Fibroblast of pulmonary artery (primary cell): ENCODE results near the gene VCL.

ENCODE experiments used
- DNase-seq: peaks from one replicate; pipeline ENCODE4 v3.0.0-alpha.2; 2010; ENCODE audit warnings: low read depth
- H3K4me3 ChIP-seq: replicated peaks from 2 replicates; pipeline ENCODE4 v1.5.1; 2011; ENCODE audit warnings: low read depth, mild to moderate bottlenecking, control low read depth, low read length, moderate library complexity
- CTCF ChIP-seq: IDR thresholded peaks from 2 replicates; pipeline ENCODE4 v1.5.1; 2011; ENCODE audit warnings: mild to moderate bottlenecking, control low read depth, low read length, inconsistent platforms; ENCODE audit errors: missing control alignments

The VCL gene

GRCh38 chr10:73989594-73990150 is 8.2 kb upstream of the VCL start:
- no peak for DNase-seq
- no peak overlapping the region for H3K4me3 ChIP-seq
- TF ChIP-seq CTCF, result no peak

GRCh38 chr10:73991203-73991883 is 6.6 kb upstream of the VCL start:
- TF ChIP-seq CTCF, result no peak
- no peak for DNase-seq
- no peak overlapping the region for H3K4me3 ChIP-seq

GRCh38 chr10:73991884-73992245 is 6.1 kb upstream of the VCL start:
- DNase-seq, result no peak
- no peak overlapping the region for H3K4me3 ChIP-seq
- no peak for TF ChIP-seq CTCF

- H3K4me3 ChIP-seq, result no peak overlapping the region
- peak; percentile 54 for DNase-seq
- TF ChIP-seq CTCF, result no peak
Observed at GRCh38 chr10:73992899-73993788, 4.8 kb upstream of the VCL start.

- no peak for TF ChIP-seq CTCF
- no peak overlapping the region for H3K4me3 ChIP-seq
- DNase-seq, result no peak
Observed at GRCh38 chr10:73995035-73995358, 2.9 kb upstream of the VCL start.

- H3K4me3 ChIP-seq, result peak overlapping the region; percentile 60
- DNase-seq, result no peak
- TF ChIP-seq CTCF, result no peak
Observed at GRCh38 chr10:73997461-73997786, 492 bp upstream of the VCL start.
